Measurements from ENCODE around the gene TMEM222.
"Not testable (repeated sequence)": the region's sequence is repeated elsewhere in the genome, so short reads cannot be mapped to it uniquely, and the experiment has no call there.

TMEM222 gene

GRCh38 chr1:27383039-27383605 lies 61.2 kb downstream of the TMEM222 start, which contains the start of gene CD164L2:
CD164L2 (minus strand) TSS chr1:27383333; CDS start chr1:27383239, 94 bp downstream.
- no peak for DNase-seq
- Histone ChIP-seq H3K27me3 (replicated peaks; ENCODE audit: insufficient read depth, low read length) (0 out of 2 replicates have a peak, but pooled peaks cover 7% of the 10 kb centered on the region), H3K9ac (ENCODE audit: low read length) (no peak within 1 kb of the TSS), H3K79me2 (ENCODE audit: low read length) (no peaks in the 10 kb centered on the region), H3K4me3 (ENCODE audit: low read length) (no peak within 1 kb of the TSS), H3K36me3 (replicated peaks; ENCODE audit: insufficient read depth, low read length) (no peaks in the 10 kb centered on the region), H4K20me1 (ENCODE audit: insufficient read depth, low read length) (no peaks in the 10 kb centered on the region), H3K27ac (ENCODE audit: low read length) (no peak within 1 kb of the TSS), H3K9me3 (replicated peaks; ENCODE audit: insufficient read depth, low read length) (no peaks in the 10 kb centered on the region), H3K4me2 (ENCODE audit: low read depth, low read length) (no peak within 1 kb of the TSS), H3K9me2 (replicated peaks; ENCODE audit: insufficient read depth, low read length) (no peaks in the 10 kb centered on the region), H3K4me1 (ENCODE audit: low read length) (no peaks in the 10 kb centered on the region), H3F3A (ENCODE audit: insufficient read depth, low read length) (no peaks in the 10 kb centered on the region), H2AFZ (ENCODE audit: low read length) (no peak within 1 kb of the TSS)
- no peak for TF ChIP-seq EZH2phosphoT487 (IDR thresholded peaks at IDR 0.05; ENCODE audit: low read length)
- TF ChIP-seq CTCF (IDR thresholded peaks at IDR 0.05; ENCODE audit: low read length) = no peak
- no peak for TF ChIP-seq EZH2 (optimal IDR thresholded peaks at IDR 0.05; ENCODE audit: low read depth, low read length)

GRCh38 chr1:27383661-27384060 lies 61.7 kb downstream of the TMEM222 start:
- Histone ChIP-seq H3K9me2 (replicated peaks; ENCODE audit: insufficient read depth, low read length) (no peaks in the 10 kb centered on the region), H3K79me2 (ENCODE audit: low read length) (no peaks in the 10 kb centered on the region), H3K27ac (ENCODE audit: low read length) (no peak overlapping the region), H3K9ac (ENCODE audit: low read length) (no peak overlapping the region), H2AFZ (ENCODE audit: low read length) (no peak overlapping the region), H3K4me2 (ENCODE audit: low read depth, low read length) (no peak overlapping the region), H4K20me1 (ENCODE audit: insufficient read depth, low read length) (no peaks in the 10 kb centered on the region), H3K36me3 (replicated peaks; ENCODE audit: insufficient read depth, low read length) (no peaks in the 10 kb centered on the region), H3K4me3 (ENCODE audit: low read length) (no peak overlapping the region), H3F3A (ENCODE audit: insufficient read depth, low read length) (no peaks in the 10 kb centered on the region), H3K9me3 (replicated peaks; ENCODE audit: insufficient read depth, low read length) (no peaks in the 10 kb centered on the region), H3K4me1 (ENCODE audit: low read length) (no peaks in the 10 kb centered on the region), H3K27me3 (replicated peaks; ENCODE audit: insufficient read depth, low read length) (0 out of 2 replicates have a peak, but pooled peaks cover 7% of the 10 kb centered on the region)
- DNase-seq = no peak
- TF ChIP-seq EZH2 (optimal IDR thresholded peaks at IDR 0.05; ENCODE audit: low read depth, low read length) (no peak), CTCF (IDR thresholded peaks at IDR 0.05; ENCODE audit: low read length) (no peak), EZH2phosphoT487 (IDR thresholded peaks at IDR 0.05; ENCODE audit: low read length) (no peak)

DNA sequence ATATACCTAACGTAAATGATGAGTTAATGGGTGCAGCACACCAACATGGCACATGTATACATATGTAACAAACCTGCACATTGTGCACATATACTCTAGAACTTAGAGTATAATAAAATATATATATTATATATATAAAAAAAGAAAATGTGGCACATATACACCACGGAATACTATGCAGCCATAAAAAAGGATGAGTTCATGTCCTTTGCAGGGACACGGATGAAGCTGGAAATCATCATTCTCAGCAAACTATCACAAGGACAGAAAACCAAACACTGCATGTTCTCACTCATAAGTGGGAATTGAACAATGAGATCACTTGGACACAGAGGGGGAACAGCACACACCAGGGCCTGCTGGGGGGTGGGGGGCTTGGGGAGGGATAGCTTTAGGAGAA lies 62.8 kb downstream of the TMEM222 start:
- H3K27me3 ChIP-seq (replicated peaks; ENCODE audit: insufficient read depth, low read length) = peaks cover 12% of the 10 kb centered on the region; the same call in 1 of the 2 replicates
- not testable (repeated sequence) for DNase-seq; H3F3A ChIP-seq (ENCODE audit: insufficient read depth, low read length); H3K9me2 ChIP-seq (replicated peaks; ENCODE audit: insufficient read depth, low read length); H3K4me1 ChIP-seq (ENCODE audit: low read length); H2AFZ ChIP-seq (ENCODE audit: low read length); H4K20me1 ChIP-seq (ENCODE audit: insufficient read depth, low read length); H3K9ac ChIP-seq (ENCODE audit: low read length); H3K27ac ChIP-seq (ENCODE audit: low read length); H3K36me3 ChIP-seq (replicated peaks; ENCODE audit: insufficient read depth, low read length); H3K79me2 ChIP-seq (ENCODE audit: low read length); H3K9me3 ChIP-seq (replicated peaks; ENCODE audit: insufficient read depth, low read length); H3K4me2 ChIP-seq (ENCODE audit: low read depth, low read length); H3K4me3 ChIP-seq (ENCODE audit: low read length)

All from MM.1S (cell line).